WTC11 (cell line): Measurements from ENCODE around the gene ARHGAP8. TPM values are rescaled to one million over a fixed set of nuclear protein-coding genes. Genes with fewer than 3 reads are reported as not detected.
"Not testable (repeated sequence)": the region's sequence is repeated elsewhere in the genome, so short reads cannot be mapped to it uniquely, and the experiment has no call there.

Source experiments
- ATAC-seq: fragments of 200-7000 bp; cut with Tn5 transposase; 2 replicates; pipeline ENCODE4 v1.10.0; 2021; ENCODE audit warnings: mild to moderate bottlenecking, moderate library complexity
- CTCF ChIA-PET: fragments of 300-600 bp; sonication (Branson Sonifier 250); formaldehyde crosslinking; loops from one replicate; lab custom pipeline; 2021; ENCODE audit warnings: antibody characterized with exemption; lab: Charles Lee
- POLR2A ChIA-PET: fragments of 350-600 bp; sonication (Branson Sonifier 250); formaldehyde crosslinking; loops from one replicate; lab custom pipeline; 2021; ENCODE audit warnings: antibody characterized with exemption; lab: Charles Lee
- DNase-seq: peaks from one replicate; pipeline ENCODE4 v3.0.0; 2021; ENCODE audit warnings: low spot score
- H3K27ac Mint-ChIP-seq: 2 replicates; pipeline ENCODE4 v1.8.0; 2021; ENCODE audit warnings: mixed read lengths
- H3K27me3 Mint-ChIP-seq: 2 replicates; pipeline ENCODE4 v1.8.0; 2021; ENCODE audit warnings: low read depth, mild to moderate bottlenecking, moderate library complexity, mixed read lengths
- H3K36me3 Mint-ChIP-seq: 2 replicates; pipeline ENCODE4 v1.8.0; 2021; ENCODE audit warnings: mixed read lengths
- H3K4me1 Mint-ChIP-seq: 2 replicates; pipeline ENCODE4 v1.8.0; 2022; ENCODE audit warnings: mixed read lengths
- H3K4me3 Mint-ChIP-seq: 2 replicates; pipeline ENCODE4 v1.8.0; 2021; ENCODE audit warnings: mild to moderate bottlenecking, moderate library complexity, mixed read lengths
- H3K9me3 Mint-ChIP-seq: 2 replicates; pipeline ENCODE4 v1.8.0; 2021; ENCODE audit warnings: mixed read lengths
- ESRRA ChIP-seq: sonication (generic); formaldehyde crosslinking; IDR thresholded peaks from 2 replicates; pipeline ENCODE4 v1.8.1; 2022; ENCODE audit warnings: mild to moderate bottlenecking, missing genetic modification reagents, borderline replicate concordance
- GRHL2 ChIP-seq: fragments of 250-450 bp; sonication (Bioruptor Pico); IDR thresholded peaks from 2 replicates; pipeline ENCODE4 v1.8.0; 2022; ENCODE audit warnings: mild to moderate bottlenecking, moderate library complexity; ENCODE audit not compliant: insufficient replicate concordance, severe bottlenecking
- NFE2L1 ChIP-seq: sonication (generic); formaldehyde crosslinking; IDR thresholded peaks from 2 replicates; pipeline ENCODE4 v1.8.1; 2023; ENCODE audit warnings: missing genetic modification reagents
- NR2C2 ChIP-seq: sonication (generic); formaldehyde crosslinking; IDR thresholded peaks from 2 replicates; pipeline ENCODE4 v1.8.0; 2022; ENCODE audit warnings: mild to moderate bottlenecking, missing genetic modification reagents
- SMAD3 ChIP-seq: sonication (generic); formaldehyde crosslinking; IDR thresholded peaks from 2 replicates; pipeline ENCODE4 v1.8.0; 2022; ENCODE audit warnings: missing genetic modification reagents, mild to moderate bottlenecking, borderline replicate concordance
- ZNF232 ChIP-seq: sonication (generic); formaldehyde crosslinking; IDR thresholded peaks from 2 replicates; pipeline ENCODE4 v1.8.0; 2022; ENCODE audit warnings: mild to moderate bottlenecking, missing genetic modification reagents
- ZNF532 ChIP-seq: fragments of 250-450 bp; sonication (Bioruptor Pico); IDR thresholded peaks from 2 replicates; pipeline ENCODE4 v1.9.0; 2021; ENCODE audit warnings: mild to moderate bottlenecking, borderline replicate concordance
- total RNA-seq: library from RNA; stranded (reverse); gene quantifications from 3 replicates; pipeline ENCODE4 v1.2.3, GENCODE V29; 2021
- TF ChIP-seq, protein P1 (sequence below): sonication (generic); formaldehyde crosslinking; IDR thresholded peaks from 2 replicates; pipeline ENCODE4 v1.8.0; 2023; ENCODE audit warnings: mild to moderate bottlenecking, missing genetic modification reagents
- TF ChIP-seq, protein P2 (sequence below): sonication (generic); formaldehyde crosslinking; IDR thresholded peaks from 2 replicates; pipeline ENCODE4 v1.8.0; 2022; ENCODE audit warnings: missing genetic modification reagents
- TF ChIP-seq, protein P3 (sequence below): sonication (generic); formaldehyde crosslinking; IDR thresholded peaks from 2 replicates; pipeline ENCODE4 v1.8.1; 2023; ENCODE audit warnings: mild to moderate bottlenecking, moderate library complexity, missing genetic modification reagents

The ARHGAP8 gene
- total RNA-seq, 1 experiment from 2014 or later = 61.4 TPM

GRCh38 chr22:44799077-44799945 is 46.9 kb downstream of the ARHGAP8 start:
- no peak overlapping the region for H3K4me3 Mint-ChIP-seq
- no peak for TF ChIP-seq NR2C2 (CRISPR knock-in tag)
- TF ChIP-seq, protein P1, sequence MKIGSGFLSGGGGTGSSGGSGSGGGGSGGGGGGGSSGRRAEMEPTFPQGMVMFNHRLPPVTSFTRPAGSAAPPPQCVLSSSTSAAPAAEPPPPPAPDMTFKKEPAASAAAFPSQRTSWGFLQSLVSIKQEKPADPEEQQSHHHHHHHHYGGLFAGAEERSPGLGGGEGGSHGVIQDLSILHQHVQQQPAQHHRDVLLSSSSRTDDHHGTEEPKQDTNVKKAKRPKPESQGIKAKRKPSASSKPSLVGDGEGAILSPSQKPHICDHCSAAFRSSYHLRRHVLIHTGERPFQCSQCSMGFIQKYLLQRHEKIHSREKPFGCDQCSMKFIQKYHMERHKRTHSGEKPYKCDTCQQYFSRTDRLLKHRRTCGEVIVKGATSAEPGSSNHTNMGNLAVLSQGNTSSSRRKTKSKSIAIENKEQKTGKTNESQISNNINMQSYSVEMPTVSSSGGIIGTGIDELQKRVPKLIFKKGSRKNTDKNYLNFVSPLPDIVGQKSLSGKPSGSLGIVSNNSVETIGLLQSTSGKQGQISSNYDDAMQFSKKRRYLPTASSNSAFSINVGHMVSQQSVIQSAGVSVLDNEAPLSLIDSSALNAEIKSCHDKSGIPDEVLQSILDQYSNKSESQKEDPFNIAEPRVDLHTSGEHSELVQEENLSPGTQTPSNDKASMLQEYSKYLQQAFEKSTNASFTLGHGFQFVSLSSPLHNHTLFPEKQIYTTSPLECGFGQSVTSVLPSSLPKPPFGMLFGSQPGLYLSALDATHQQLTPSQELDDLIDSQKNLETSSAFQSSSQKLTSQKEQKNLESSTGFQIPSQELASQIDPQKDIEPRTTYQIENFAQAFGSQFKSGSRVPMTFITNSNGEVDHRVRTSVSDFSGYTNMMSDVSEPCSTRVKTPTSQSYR (CRISPR knock-in tag) = no peak
- no peak for TF ChIP-seq ZNF232 (CRISPR knock-in tag)
- TF ChIP-seq, all 79 proteins: peak for 0
- Mint-ChIP-seq H3K9me3 (no peaks in the 10 kb centered on the region), H3K36me3 (peaks cover 3% of the 10 kb centered on the region), H3K27me3 (no peaks in the 10 kb centered on the region), H3K27ac (peak overlapping the region; percentile 64), H3K4me1 (peaks cover 28% of the 10 kb centered on the region)
- ChIA-PET CTCF (interaction anchor here (0.6 to 2.3 kb wide), 2 partner anchors 21 to 30 kb away, joined by 5 to 9 read pairs; no protein-coding TSS in a partner anchor), POLR2A (no interaction called here)
- ATAC-seq = no peak
- no peak for DNase-seq

DNA sequence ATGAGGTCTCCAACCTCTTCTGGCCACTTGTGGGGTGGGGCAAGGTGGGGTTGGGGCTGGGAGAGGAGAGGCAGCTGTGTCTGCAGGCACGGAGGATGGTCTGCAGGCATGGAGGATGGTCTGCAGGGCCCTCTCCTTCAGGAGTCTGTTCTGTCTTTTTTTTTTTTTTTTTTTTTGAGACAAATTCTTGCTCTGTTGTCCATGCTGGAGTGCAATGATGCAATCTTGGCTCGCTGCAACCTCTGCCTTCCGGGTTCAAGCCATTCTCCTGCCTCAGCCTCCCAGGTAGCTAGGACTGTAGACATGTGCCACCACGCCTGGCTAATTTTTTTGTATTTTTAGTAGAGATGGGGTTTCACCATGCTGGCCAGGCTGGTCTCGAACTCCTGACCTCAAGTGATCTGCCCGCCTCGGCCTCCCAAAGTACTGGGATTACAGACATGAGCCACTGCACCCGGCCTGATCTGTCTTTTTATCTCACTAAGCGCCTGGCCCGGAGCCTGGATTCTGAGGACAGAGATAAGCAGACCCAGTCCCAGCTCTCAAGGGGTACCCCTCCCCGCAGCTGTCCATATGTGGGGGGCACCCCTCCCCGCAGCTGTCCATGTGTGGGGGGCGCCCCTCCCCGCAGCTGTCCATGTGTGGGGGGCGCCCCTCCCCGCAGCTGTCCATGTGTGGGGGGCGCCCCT is 47.7 kb downstream of the ARHGAP8 start:
- ATAC-seq, H3K27me3 Mint-ChIP-seq, H3K4me3 Mint-ChIP-seq, DNase-seq, H3K27ac Mint-ChIP-seq, H3K9me3 Mint-ChIP-seq: not testable (repeated sequence)
- CTCF ChIA-PET = interaction anchor here (0.6 kb wide), 1 partner anchor 29 kb away, joined by 5 read pairs; no protein-coding TSS in a partner anchor
- Mint-ChIP-seq H3K36me3 (peaks cover 10% of the 10 kb centered on the region), H3K4me1 (peaks cover 26% of the 10 kb centered on the region)
- POLR2A ChIA-PET = interaction anchor here (0.7 kb wide), 1 partner anchor 910 kb away, joined by 3 read pairs; no protein-coding TSS in a partner anchor

GRCh38 chr22:44801476-44801875 is 49.1 kb downstream of the ARHGAP8 start:
- ChIA-PET CTCF (interaction anchor here (1.7 kb wide), 1 partner anchor 19 kb away, joined by 6 read pairs; no protein-coding TSS in a partner anchor), POLR2A (no interaction called here)
- Mint-ChIP-seq H3K27me3 (no peaks in the 10 kb centered on the region), H3K4me3 (no peak overlapping the region), H3K27ac (no peak overlapping the region), H3K9me3 (no peaks in the 10 kb centered on the region), H3K36me3 (peaks cover 13% of the 10 kb centered on the region), H3K4me1 (peaks cover 21% of the 10 kb centered on the region)
- no peak for DNase-seq
- TF ChIP-seq, protein P2, sequence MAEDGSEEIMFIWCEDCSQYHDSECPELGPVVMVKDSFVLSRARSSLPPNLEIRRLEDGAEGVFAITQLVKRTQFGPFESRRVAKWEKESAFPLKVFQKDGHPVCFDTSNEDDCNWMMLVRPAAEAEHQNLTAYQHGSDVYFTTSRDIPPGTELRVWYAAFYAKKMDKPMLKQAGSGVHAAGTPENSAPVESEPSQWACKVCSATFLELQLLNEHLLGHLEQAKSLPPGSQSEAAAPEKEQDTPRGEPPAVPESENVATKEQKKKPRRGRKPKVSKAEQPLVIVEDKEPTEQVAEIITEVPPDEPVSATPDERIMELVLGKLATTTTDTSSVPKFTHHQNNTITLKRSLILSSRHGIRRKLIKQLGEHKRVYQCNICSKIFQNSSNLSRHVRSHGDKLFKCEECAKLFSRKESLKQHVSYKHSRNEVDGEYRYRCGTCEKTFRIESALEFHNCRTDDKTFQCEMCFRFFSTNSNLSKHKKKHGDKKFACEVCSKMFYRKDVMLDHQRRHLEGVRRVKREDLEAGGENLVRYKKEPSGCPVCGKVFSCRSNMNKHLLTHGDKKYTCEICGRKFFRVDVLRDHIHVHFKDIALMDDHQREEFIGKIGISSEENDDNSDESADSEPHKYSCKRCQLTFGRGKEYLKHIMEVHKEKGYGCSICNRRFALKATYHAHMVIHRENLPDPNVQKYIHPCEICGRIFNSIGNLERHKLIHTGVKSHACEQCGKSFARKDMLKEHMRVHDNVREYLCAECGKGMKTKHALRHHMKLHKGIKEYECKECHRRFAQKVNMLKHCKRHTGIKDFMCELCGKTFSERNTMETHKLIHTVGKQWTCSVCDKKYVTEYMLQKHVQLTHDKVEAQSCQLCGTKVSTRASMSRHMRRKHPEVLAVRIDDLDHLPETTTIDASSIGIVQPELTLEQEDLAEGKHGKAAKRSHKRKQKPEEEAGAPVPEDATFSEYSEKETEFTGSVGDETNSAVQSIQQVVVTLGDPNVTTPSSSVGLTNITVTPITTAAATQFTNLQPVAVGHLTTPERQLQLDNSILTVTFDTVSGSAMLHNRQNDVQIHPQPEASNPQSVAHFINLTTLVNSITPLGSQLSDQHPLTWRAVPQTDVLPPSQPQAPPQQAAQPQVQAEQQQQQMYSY (CRISPR knock-in tag) = no peak
- TF ChIP-seq ESRRA (CRISPR knock-in tag) = no peak
- TF ChIP-seq GRHL2 (CRISPR knock-in tag) = no peak
- TF ChIP-seq, protein P3, sequence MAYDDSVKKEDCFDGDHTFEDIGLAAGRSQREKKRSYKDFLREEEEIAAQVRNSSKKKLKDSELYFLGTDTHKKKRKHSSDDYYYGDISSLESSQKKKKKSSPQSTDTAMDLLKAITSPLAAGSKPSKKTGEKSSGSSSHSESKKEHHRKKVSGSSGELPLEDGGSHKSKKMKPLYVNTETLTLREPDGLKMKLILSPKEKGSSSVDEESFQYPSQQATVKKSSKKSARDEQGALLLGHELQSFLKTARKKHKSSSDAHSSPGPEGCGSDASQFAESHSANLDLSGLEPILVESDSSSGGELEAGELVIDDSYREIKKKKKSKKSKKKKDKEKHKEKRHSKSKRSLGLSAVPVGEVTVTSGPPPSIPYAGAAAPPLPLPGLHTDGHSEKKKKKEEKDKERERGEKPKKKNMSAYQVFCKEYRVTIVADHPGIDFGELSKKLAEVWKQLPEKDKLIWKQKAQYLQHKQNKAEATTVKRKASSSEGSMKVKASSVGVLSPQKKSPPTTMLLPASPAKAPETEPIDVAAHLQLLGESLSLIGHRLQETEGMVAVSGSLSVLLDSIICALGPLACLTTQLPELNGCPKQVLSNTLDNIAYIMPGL (CRISPR knock-in tag) = no peak
- no peak for TF ChIP-seq NFE2L1 (CRISPR knock-in tag)
- no peak for TF ChIP-seq SMAD3 (CRISPR knock-in tag)
- no peak for TF ChIP-seq ZNF532
- no peak for ATAC-seq
